Gastrocnemius medialis (tissue), 4 donors: ENCODE results near the gene NPAS2. TPM values are rescaled to one million over a fixed set of nuclear protein-coding genes. Genes with fewer than 3 reads are reported as not detected.

ENCODE experiments used
- ATAC-seq, 2 donors: fragments of 150-250 bp; one replicate each; pipeline ENCODE4 v1.9.1; 2016
- DNase-seq, 2 donors: peaks; one replicate each; pipeline ENCODE4 v3.0.0-alpha.2; 2019
- H3K27ac ChIP-seq, 4 donors: fragments of 200-600 bp; sonication (generic); 1 replicate in 1 of 4; 2 replicates in 3 of 4; pipeline ENCODE4 v1.5.1; 2016 to 2018; ENCODE audit warnings: mild to moderate bottlenecking in 2 of 4, moderate library complexity in 1 of 4
- H3K27me3 ChIP-seq, 3 donors: fragments of 200-600 bp; sonication (generic) in 2 of 3; 1 replicate in 1 of 3; 2 replicates in 2 of 3; pipeline versions ENCODE4 v1.5.1 to v1.6.0; 2016 to 2019; ENCODE audit warnings: mild to moderate bottlenecking in 1 of 3, moderate library complexity in 1 of 3
- H3K36me3 ChIP-seq, 2 donors: fragments of 200-600 bp; sonication (generic) in 1 of 2; one replicate each; pipeline ENCODE4 v1.5.1; 2017 to 2018
- H3K4me1 ChIP-seq, 2 donors: fragments of 200-600 bp; sonication (generic) in 1 of 2; one replicate each; pipeline ENCODE4 v1.5.1; 2016 to 2017; ENCODE audit warnings: mild to moderate bottlenecking in 2 of 2
- H3K4me3 ChIP-seq, 4 donors: fragments of 200-600 bp; sonication (generic) in 3 of 4; 1 replicate in 1 of 4; 2 replicates in 3 of 4; pipeline ENCODE4 v1.5.1; 2016 to 2019; ENCODE audit warnings: mild to moderate bottlenecking in 2 of 4
- H3K9me3 ChIP-seq, 3 donors: fragments of 200-600 bp; sonication (generic) in 2 of 3; 1 replicate in 1 of 3; 2 replicates in 2 of 3; pipeline ENCODE4 v1.5.1; 2016 to 2019
- CTCF ChIP-seq, 5 experiments: fragments of 450-650 bp in 3 of 5; fragments of 200-600 bp in 2 of 5; sonication (generic) in 2 of 5; IDR thresholded peaks in 4 of 5; conservative IDR thresholded peaks in 1 of 5; 1 replicate in 4 of 5; 2 replicates in 1 of 5; pipeline ENCODE4 v1.5.1; 2016 to 2019; ENCODE audit warnings: antibody characterized with exemption in 5 of 5, mild to moderate bottlenecking in 3 of 5, moderate library complexity in 3 of 5
- POLR2A ChIP-seq, 2 donors: fragments of 450-650 bp; IDR thresholded peaks; one replicate each; pipeline ENCODE4 v1.6.1; 2017; ENCODE audit warnings: antibody characterized with exemption in 2 of 2, mild to moderate bottlenecking in 2 of 2, moderate library complexity in 2 of 2
- in situ Hi-C, 4 donors: fragments of 200-750 bp; cut with MboI; loops; one replicate each; pipeline versions ENCODE4 v1.15.0 to v1.8.0; 2017; ENCODE audit warnings: low sequenced_read_pairs in 4 of 4
- intact Hi-C: fragments of 100-400 bp; cut with DNase I; formaldehyde crosslinking; loops from one replicate; pipeline ENCODE4 v1.15.1; 2023; ENCODE audit warnings: low total_unique reads
- total RNA-seq, 4 donors: library from RNA; depleted of rRNA; stranded (reverse); fragments of >200 nt; gene quantifications; one replicate each; pipeline versions ENCODE4 v1.1.0 to v1.2.3, GENCODE V29; 2016

NPAS2 gene
- total RNA-seq, 4 donors from 2014 or later: 11.4 to 48.2 (median 36.6) TPM

- Histone ChIP-seq H3K27ac (peak overlapping the region; percentile 76 to 92 (median 88)), H3K9me3 (no peaks in the 10 kb centered on the region), H3K36me3 (no peaks in the 10 kb centered on the region), H3K27me3 (no peaks in the 10 kb centered on the region), H3K4me1 (peaks cover 26 to 33% of the 10 kb centered on the region in 2 donors), H3K4me3 (peak overlapping the region; percentile 68 to 82 (median 70))
- DNase-seq: peak; percentile 86 to 88
- in situ Hi-C loops: no loop called here
- TF ChIP-seq POLR2A (IDR thresholded peaks at IDR 0.05): peak; percentile 56 to 58
- TF ChIP-seq CTCF (IDR thresholded peaks at IDR 0.05 in 4 of 5, conservative IDR thresholded peaks at IDR 0.05 in 1 of 5): peak in 2 of 5 experiments; percentile 11 to 30
- intact Hi-C loops: loop anchor here (1.0 to 10.0 kb wide), 5 partner anchors 66 to 434 kb away; partner anchors contain the start of gene CNOT11
- peak; percentile 59 to 64 for ATAC-seq
These were observed 1.2 kb upstream of the NPAS2 start for GRCh38 chr2:100818606-100819369.

GRCh38 chr2:100820273-100820522, 259 bp downstream of the NPAS2 start:
- no peak for TF ChIP-seq POLR2A (IDR thresholded peaks at IDR 0.05)
- TF ChIP-seq CTCF (IDR thresholded peaks at IDR 0.05 in 4 of 5, conservative IDR thresholded peaks at IDR 0.05 in 1 of 5): no peak
- in situ Hi-C loops (no loop called here), intact Hi-C loops (loop anchor here (2.0 to 10.0 kb wide), 4 partner anchors 87 to 485 kb away; partner anchors contain the start of genes RNF149 and TBC1D8)
- Histone ChIP-seq H3K36me3 (no peaks in the 10 kb centered on the region), H3K4me3 (peak overlapping the region; percentile 73 to 82 (median 76)), H3K9me3 (no peaks in the 10 kb centered on the region), H3K27me3 (no peaks in the 10 kb centered on the region), H3K27ac (peak overlapping the region; percentile 76 to 92 (median 88)), H3K4me1 (peaks cover 22 to 30% of the 10 kb centered on the region in 2 donors)
- DNase-seq (no peak), ATAC-seq (peak; percentile 2 to 20)

- H3K36me3 ChIP-seq: no peaks in the 10 kb centered on the region
- no peaks in the 10 kb centered on the region for H3K9me3 ChIP-seq
- DNase-seq (no peak), ATAC-seq (peak in 1 of 2 donors; percentile 1)
- in situ Hi-C loops: no loop called here
- TF ChIP-seq CTCF (IDR thresholded peaks at IDR 0.05 in 4 of 5, conservative IDR thresholded peaks at IDR 0.05 in 1 of 5): no peak
- TF ChIP-seq POLR2A (IDR thresholded peaks at IDR 0.05): peak in 1 of 2 donors; percentile 25
- peaks cover 27 to 33% of the 10 kb centered on the region in 2 donors for H3K4me1 ChIP-seq
- peak overlapping the region; percentile 73 to 82 (median 76) for H3K4me3 ChIP-seq
- intact Hi-C loops: loop anchor here (2.0 to 10.0 kb wide), 4 partner anchors 88 to 484 kb away; partner anchors contain the start of genes RNF149 and TBC1D8
- H3K27me3 ChIP-seq: no peaks in the 10 kb centered on the region
- peak overlapping the region; percentile 76 to 92 (median 88) for H3K27ac ChIP-seq
These were observed 750 bp downstream of the NPAS2 start for GRCh38 chr2:100820523-100821254.

GRCh38 chr2:100821255-100821910, 1.4 kb downstream of the NPAS2 start:
- in situ Hi-C loops: no loop called here
- Histone ChIP-seq H3K9me3 (no peaks in the 10 kb centered on the region), H3K4me3 (peak overlapping the region; percentile 73 to 82 (median 76)), H3K27me3 (no peaks in the 10 kb centered on the region), H3K4me1 (peaks cover 32 to 37% of the 10 kb centered on the region in 2 donors), H3K36me3 (no peaks in the 10 kb centered on the region), H3K27ac (peak overlapping the region; percentile 76 to 92 (median 88))
- DNase-seq (no peak), ATAC-seq (peak in 1 of 2 donors; percentile 19)
- TF ChIP-seq POLR2A (IDR thresholded peaks at IDR 0.05) (no peak), CTCF (IDR thresholded peaks at IDR 0.05 in 4 of 5, conservative IDR thresholded peaks at IDR 0.05 in 1 of 5) (no peak)
- intact Hi-C loops: loop anchor here (2.0 to 10.0 kb wide), 4 partner anchors 89 to 483 kb away; partner anchors contain the start of genes RNF149 and TBC1D8
